Progenitor cell of endocrine pancreas (in vitro differentiated cells): Measurements from ENCODE around the gene HOXA10. TPM values are rescaled to one million over a fixed set of nuclear protein-coding genes. Genes with fewer than 3 reads are reported as not detected.

Experiments
- DNase-seq: peaks from one replicate; pipeline ENCODE4 v3.0.0; 2021; ENCODE audit warnings: low spot score; ENCODE audit not compliant: unreplicated experiment
- H3K27ac Mint-ChIP-seq: 2 replicates; pipeline ENCODE4 v1.8.0; 2021; ENCODE audit warnings: mild to moderate bottlenecking, moderate library complexity, mixed read lengths
- H3K27me3 Mint-ChIP-seq: 2 replicates; pipeline ENCODE4 v1.8.0; 2021; ENCODE audit warnings: mixed read lengths
- H3K36me3 Mint-ChIP-seq: 2 replicates; pipeline ENCODE4 v1.8.0; 2022; ENCODE audit warnings: mixed read lengths; ENCODE audit not compliant: insufficient read depth
- H3K4me1 Mint-ChIP-seq: 2 replicates; pipeline ENCODE4 v1.8.0; 2021; ENCODE audit warnings: low read depth, mixed read lengths
- H3K4me3 Mint-ChIP-seq: 2 replicates; pipeline ENCODE4 v1.8.0; 2021; ENCODE audit warnings: low read depth, mild to moderate bottlenecking, moderate library complexity, mixed read lengths
- H3K9me3 Mint-ChIP-seq: 2 replicates; pipeline ENCODE4 v1.8.0; 2021; ENCODE audit warnings: low read depth, mixed read lengths
- total RNA-seq: library from RNA; stranded (reverse); gene quantifications from 2 replicates; pipeline ENCODE4 v1.2.1, GENCODE V29; 2021
- TF ChIP-seq, protein P1 (sequence below): fragments of 200-600 bp; sonication (generic); IDR thresholded peaks from one replicate; pipeline ENCODE4 v1.5.0; 2021; ENCODE audit warnings: antibody characterized with exemption, mild to moderate bottlenecking; ENCODE audit not compliant: unreplicated experiment

The HOXA10 gene
- total RNA-seq, 1 donor from 2014 or later: not detected

DNA sequence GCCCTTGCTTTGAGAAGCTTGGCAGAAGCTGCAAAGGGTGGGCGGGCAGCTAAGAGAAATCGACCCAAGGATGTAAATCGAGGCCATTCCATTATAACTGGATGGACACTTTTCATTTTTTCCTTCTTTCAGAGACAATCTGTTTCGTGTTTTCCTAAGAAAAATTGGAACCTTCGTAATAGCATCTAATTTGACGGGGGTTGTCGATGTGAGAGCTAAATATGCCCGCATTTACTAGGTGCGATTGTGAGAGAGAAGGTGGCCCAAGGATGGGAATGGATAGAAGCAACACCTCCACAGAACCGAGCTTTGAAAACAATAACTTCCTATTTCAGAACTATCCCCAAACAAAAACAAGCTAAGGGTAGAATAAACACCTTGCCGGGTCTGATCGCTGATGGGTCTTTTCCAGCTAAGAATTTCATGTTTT lies 42.7 kb downstream of the HOXA10 start:
- H3K4me1 Mint-ChIP-seq: peaks cover 75% of the 10 kb centered on the region

DNA sequence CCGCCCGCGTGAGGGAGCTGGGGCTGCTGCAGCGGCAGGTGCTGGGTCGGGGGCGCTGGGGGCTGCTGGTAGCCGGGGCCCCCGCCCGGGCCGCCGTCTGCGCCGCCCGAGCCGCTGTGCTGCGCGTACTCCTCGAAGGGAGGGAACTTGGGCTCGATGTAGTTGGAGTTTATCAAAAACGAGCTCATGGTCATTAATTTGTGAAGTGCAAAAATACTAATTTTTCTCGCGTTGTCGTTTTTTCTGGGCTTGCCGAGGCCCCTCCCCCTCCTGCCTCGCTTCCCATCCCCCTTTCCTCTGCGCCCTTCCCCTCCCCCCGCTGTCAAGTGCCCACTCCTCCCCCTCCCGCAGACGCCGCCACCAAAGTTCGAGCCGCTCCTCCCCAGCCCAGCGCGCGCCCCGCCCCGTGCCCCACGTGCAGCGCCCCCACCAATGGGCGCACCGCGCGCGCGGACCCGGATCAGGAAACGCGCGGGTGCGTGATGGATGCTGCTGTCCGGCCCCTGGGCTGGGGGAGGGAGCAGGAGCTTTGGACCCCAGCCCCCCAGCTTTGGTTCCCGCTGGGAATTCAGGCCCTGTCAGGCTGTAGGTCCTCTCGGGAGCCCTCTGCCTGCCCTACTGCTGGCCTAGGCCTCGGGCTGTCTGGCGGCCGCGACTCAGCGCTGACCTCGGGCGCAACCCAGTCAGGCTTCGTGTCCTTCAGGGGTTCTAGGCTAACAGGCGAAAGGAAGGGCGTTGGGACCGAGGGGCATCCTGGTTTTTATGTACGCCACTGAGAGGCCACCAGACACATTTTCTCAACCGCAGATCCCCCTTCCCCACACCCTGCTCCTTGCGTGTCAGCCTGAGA lies 43.4 kb downstream of the HOXA10 start, which contains the start of gene HOXA4:
Gene HOXA4 (minus strand): TSS at position 218 of the 850 bp plus-strand sequence. CDS start 24 bp downstream, at position 194.
- Mint-ChIP-seq H3K27me3 (no peaks in the 10 kb centered on the region), H3K27ac (peak within 1 kb of the TSS; percentile 86)

More for the DNA sequence above, 42.7 kb downstream of the HOXA10 start:
- DNase-seq: no peak
- Mint-ChIP-seq H3K9me3 (no peaks in the 10 kb centered on the region), H3K4me3 (peak overlapping the region; percentile 79), H3K27me3 (no peaks in the 10 kb centered on the region), H3K36me3 (peaks cover 5% of the 10 kb centered on the region), H3K27ac (peak overlapping the region; percentile 84)
- TF ChIP-seq, protein P1, sequence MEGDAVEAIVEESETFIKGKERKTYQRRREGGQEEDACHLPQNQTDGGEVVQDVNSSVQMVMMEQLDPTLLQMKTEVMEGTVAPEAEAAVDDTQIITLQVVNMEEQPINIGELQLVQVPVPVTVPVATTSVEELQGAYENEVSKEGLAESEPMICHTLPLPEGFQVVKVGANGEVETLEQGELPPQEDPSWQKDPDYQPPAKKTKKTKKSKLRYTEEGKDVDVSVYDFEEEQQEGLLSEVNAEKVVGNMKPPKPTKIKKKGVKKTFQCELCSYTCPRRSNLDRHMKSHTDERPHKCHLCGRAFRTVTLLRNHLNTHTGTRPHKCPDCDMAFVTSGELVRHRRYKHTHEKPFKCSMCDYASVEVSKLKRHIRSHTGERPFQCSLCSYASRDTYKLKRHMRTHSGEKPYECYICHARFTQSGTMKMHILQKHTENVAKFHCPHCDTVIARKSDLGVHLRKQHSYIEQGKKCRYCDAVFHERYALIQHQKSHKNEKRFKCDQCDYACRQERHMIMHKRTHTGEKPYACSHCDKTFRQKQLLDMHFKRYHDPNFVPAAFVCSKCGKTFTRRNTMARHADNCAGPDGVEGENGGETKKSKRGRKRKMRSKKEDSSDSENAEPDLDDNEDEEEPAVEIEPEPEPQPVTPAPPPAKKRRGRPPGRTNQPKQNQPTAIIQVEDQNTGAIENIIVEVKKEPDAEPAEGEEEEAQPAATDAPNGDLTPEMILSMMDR: no peak

DNA sequence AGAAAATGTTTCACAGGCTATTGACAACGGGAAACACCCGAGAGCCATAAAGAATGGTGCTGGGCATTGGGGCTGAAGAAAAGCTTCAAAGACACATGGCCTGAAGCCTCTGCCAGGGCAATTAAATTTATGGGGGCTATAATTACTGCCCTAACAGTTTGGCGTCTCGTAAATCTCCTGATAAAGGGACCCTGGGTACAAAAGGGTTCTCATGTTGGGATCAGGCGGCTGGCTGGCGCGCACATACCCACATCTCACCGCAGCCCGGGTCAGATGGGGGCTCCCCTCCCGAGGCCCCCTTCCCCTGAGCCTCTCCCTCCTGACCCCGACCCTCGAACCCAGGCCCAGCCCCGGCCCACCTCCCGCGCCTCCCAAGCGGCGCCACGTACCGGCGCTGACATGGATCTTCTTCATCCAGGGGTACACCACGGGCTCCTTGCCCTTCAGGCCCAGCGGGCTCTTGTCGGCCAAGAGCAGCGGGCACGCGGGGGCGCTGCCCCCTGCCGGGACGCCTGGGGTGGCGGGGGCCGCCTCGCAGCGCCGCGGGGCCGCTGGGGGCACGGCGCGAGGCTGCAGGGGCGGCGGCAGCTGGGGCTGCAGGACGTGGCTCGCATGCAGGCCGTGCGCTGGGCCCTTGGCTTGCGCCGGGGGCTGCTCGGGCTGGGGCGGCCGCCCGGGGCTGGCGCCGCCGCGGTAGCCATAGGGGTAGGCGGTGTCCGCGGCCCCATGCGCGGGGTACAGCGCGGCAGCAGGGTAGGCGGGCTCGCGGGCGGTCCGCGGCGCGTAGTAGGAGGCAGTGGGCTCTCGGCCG lies 44.2 kb downstream of the HOXA10 start:
- DNase-seq: no peak
- Mint-ChIP-seq H3K36me3 (peaks cover 5% of the 10 kb centered on the region), H3K27me3 (no peaks in the 10 kb centered on the region), H3K27ac (peak overlapping the region; percentile 86), H3K9me3 (no peaks in the 10 kb centered on the region), H3K4me3 (peak overlapping the region; percentile 76), H3K4me1 (peaks cover 76% of the 10 kb centered on the region)
- TF ChIP-seq, protein P1: peak; percentile 38

More for the DNA sequence above, 43.4 kb downstream of the HOXA10 start, which contains the start of gene HOXA4:
- no peaks in the 10 kb centered on the region for H3K9me3 Mint-ChIP-seq
- H3K36me3 Mint-ChIP-seq: peaks cover 5% of the 10 kb centered on the region
- TF ChIP-seq, protein P1: no peak
- H3K4me1 Mint-ChIP-seq: peaks cover 76% of the 10 kb centered on the region
- H3K4me3 Mint-ChIP-seq: peak within 1 kb of the TSS; percentile 79
- DNase-seq: peak; percentile 91

DNA sequence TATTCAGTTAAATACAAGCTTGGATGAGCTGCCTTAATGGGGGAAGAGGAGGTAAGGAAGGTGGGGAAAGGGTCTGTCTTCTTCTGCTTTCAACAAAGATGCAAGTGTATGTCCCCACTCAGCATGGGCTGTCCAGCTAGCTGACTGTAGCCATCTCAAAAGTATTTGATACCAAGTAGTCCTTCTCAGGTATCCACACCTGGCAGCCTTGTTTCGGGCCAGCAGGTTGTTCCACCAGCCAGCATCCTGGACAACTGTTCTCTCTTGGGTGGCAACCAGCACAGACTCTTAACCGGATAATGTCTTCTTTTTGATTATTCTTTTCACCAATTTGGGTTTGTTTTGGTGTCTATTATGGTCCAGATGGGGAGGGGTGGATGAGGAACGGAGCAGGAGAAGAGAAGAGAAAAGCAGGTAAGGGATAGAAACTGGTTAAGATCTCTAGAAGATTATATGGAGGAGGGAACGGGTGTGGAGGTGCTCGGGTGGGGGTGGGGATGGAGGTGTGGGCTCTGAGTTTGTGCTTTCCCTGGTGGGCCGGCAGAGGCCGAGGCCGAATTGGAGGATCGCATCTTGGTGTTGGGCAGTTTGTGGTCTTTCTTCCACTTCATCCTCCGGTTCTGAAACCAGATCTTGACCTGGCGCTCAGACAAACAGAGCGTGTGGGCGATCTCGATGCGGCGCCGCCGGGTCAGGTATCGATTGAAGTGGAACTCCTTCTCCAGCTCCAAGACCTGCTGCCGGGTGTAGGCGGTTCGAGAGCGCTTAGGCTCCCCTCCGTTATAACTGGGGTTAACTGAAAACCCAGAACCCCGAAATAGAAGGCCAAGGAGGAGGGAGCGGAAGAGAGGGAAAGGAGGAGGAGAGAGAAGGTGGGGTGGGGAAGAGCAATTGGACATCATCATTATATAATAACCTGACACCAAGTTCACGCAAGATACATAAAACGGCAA lies 45.1 kb downstream of the HOXA10 start:
- no peaks in the 10 kb centered on the region for H3K9me3 Mint-ChIP-seq
- H3K27me3 Mint-ChIP-seq: no peaks in the 10 kb centered on the region
- TF ChIP-seq, protein P1: no peak
- H3K27ac Mint-ChIP-seq: peak overlapping the region; percentile 86
- peaks cover 10% of the 10 kb centered on the region for H3K36me3 Mint-ChIP-seq
- no peak for DNase-seq
- peaks cover 76% of the 10 kb centered on the region for H3K4me1 Mint-ChIP-seq
- H3K4me3 Mint-ChIP-seq: peak overlapping the region; percentile 76
